SK-N-SH (cell line): Measurements from ENCODE around the gene PDK2. TPM values are rescaled to one million over a fixed set of nuclear protein-coding genes. Genes with fewer than 3 reads are reported as not detected.

Source experiments
- CTCF ChIA-PET: fragments of 300-600, 350-600 bp; formaldehyde crosslinking; extraction: SDS; loops from one replicate; lab custom pipeline; 2021; lab: Yijun Ruan, JAX
- POLR2A ChIA-PET: fragments of 350-600 bp; sonication (Branson Sonifier 250); formaldehyde crosslinking; extraction: SDS; loops from one replicate; lab custom pipeline; 2020; ENCODE audit warnings: antibody characterized with exemption, inconsistent platforms; lab: Yijun Ruan, JAX
- DNase-seq: peaks from one replicate; pipeline ENCODE4 v3.0.0; 2012
- H2AFZ ChIP-seq: fragments of 200-600 bp; sonication (generic); 2 replicates; pipeline ENCODE4 v1.8.1; 2016; ENCODE audit warnings: antibody characterized with exemption, mild to moderate bottlenecking, low read depth
- H3F3A ChIP-seq: fragments of 200-600 bp; sonication (generic); replicated peaks from 2 replicates; pipeline ENCODE3; 2016; ENCODE audit warnings: antibody characterized with exemption, mild to moderate bottlenecking; ENCODE audit not compliant: insufficient read depth
- H3K27ac ChIP-seq, 2 experiments: fragments of 200-500 bp in 1 of 2; fragments of 200-600 bp in 1 of 2; sonication (Bioruptor generic) in 1 of 2; sonication (generic), shearing (Covaris generic) in 1 of 2; 2 replicates each; pipeline versions ENCODE4 v1.5.1 to v1.6.1; 2014 to 2016; ENCODE audit warnings: low read depth in 2 of 2, inconsistent platforms in 1 of 2, low read length in 1 of 2, mild to moderate bottlenecking in 1 of 2, mixed read lengths in 1 of 2
- H3K27me3 ChIP-seq: fragments of 200-600 bp; sonication (generic), shearing (Covaris generic); 2 replicates; pipeline ENCODE4 v1.6.1; 2016; ENCODE audit warnings: mixed run types; ENCODE audit not compliant: insufficient read depth
- H3K36me3 ChIP-seq, 2 experiments: fragments of 200-500 bp in 1 of 2; fragments of 200-600 bp in 1 of 2; sonication (Bioruptor generic) in 1 of 2; sonication (generic) in 1 of 2; replicated peaks in 1 of 2; 2 replicates each; pipeline versions ENCODE3 to v1.5.1; 2014 to 2016; ENCODE audit warnings: low read length in 1 of 2, mild to moderate bottlenecking in 1 of 2; ENCODE audit not compliant: insufficient read depth in 2 of 2, control insufficient read depth in 1 of 2
- H3K4me1 ChIP-seq, 2 experiments: fragments of 200-500 bp in 1 of 2; fragments of 200-600 bp in 1 of 2; sonication (Bioruptor generic) in 1 of 2; sonication (generic), shearing (Covaris generic) in 1 of 2; 2 replicates each; pipeline versions ENCODE4 v1.5.1 to v1.6.1; 2014 to 2016; ENCODE audit warnings: low read depth in 1 of 2, low read length in 1 of 2, mixed run types in 1 of 2; ENCODE audit not compliant: insufficient read depth in 2 of 2, control insufficient read depth in 1 of 2
- H3K4me2 ChIP-seq: fragments of 200-600 bp; sonication (generic), shearing (Covaris generic); 2 replicates; pipeline ENCODE4 v1.6.1; 2017; ENCODE audit warnings: mixed run types
- H3K4me3 ChIP-seq, 2 experiments: fragments of 200-500 bp in 1 of 2; fragments of 200-600 bp in 1 of 2; sonication (Bioruptor generic) in 1 of 2; sonication (generic), shearing (Covaris generic) in 1 of 2; 2 replicates each; pipeline versions ENCODE4 v1.5.1 to v1.8.1; 2014 to 2016; ENCODE audit warnings: low read depth in 2 of 2, inconsistent platforms in 1 of 2, low read length in 1 of 2, mild to moderate bottlenecking in 1 of 2, mixed read lengths in 1 of 2, moderate library complexity in 1 of 2
- H3K79me2 ChIP-seq: fragments of 200-600 bp; sonication (generic); 2 replicates; pipeline ENCODE4 v1.8.1; 2017; ENCODE audit warnings: mild to moderate bottlenecking; ENCODE audit not compliant: insufficient read depth
- H3K9ac ChIP-seq: fragments of 200-600 bp; sonication (generic); 2 replicates; pipeline ENCODE4 v1.6.1; 2017; ENCODE audit warnings: mixed run types
- H3K9me2 ChIP-seq: fragments of 200-600 bp; sonication (generic); 2 replicates; pipeline ENCODE4 v1.6.1; 2017; ENCODE audit warnings: mixed run types
- H3K9me3 ChIP-seq: fragments of 200-600 bp; sonication (generic); 2 replicates; pipeline ENCODE4 v1.6.1; 2017; ENCODE audit warnings: mixed run types, mild to moderate bottlenecking, moderate library complexity
- H4K20me1 ChIP-seq: fragments of 200-600 bp; sonication (generic); 2 replicates; pipeline ENCODE4 v1.6.1; 2017; ENCODE audit warnings: mild to moderate bottlenecking, mixed run types; ENCODE audit not compliant: insufficient read depth
- CHD2 ChIP-seq: fragments of 150-350 bp; IDR thresholded peaks from 2 replicates; pipeline ENCODE4 v1.6.1; 2018; ENCODE audit warnings: low read length; ENCODE audit not compliant: partially characterized antibody
- EP300 ChIP-seq, 2 experiments: IDR thresholded peaks; 2 replicates each; pipeline versions ENCODE4 v1.4.0 to v1.6.1; 2012; ENCODE audit warnings: borderline replicate concordance in 1 of 2, low read depth in 1 of 2, low read length in 1 of 2
- GABPA ChIP-seq: IDR thresholded peaks from 2 replicates; pipeline ENCODE4 v1.4.0; 2012; ENCODE audit warnings: low read depth, mild to moderate bottlenecking
- MAX ChIP-seq: IDR thresholded peaks from 2 replicates; pipeline ENCODE4 v1.4.0; 2012; ENCODE audit warnings: low read depth
- MXI1 ChIP-seq: IDR thresholded peaks from 2 replicates; pipeline ENCODE4 v1.6.1; 2012; ENCODE audit warnings: mild to moderate bottlenecking, low read depth, low read length, improper control_type of control experiment
- POLR2AphosphoS5 ChIP-seq: IDR thresholded peaks from 2 replicates; pipeline ENCODE4 v1.6.1; 2012; ENCODE audit warnings: low read depth, low read length
- RXRA ChIP-seq: IDR thresholded peaks from 2 replicates; pipeline ENCODE4 v1.4.0; 2012; ENCODE audit warnings: low read depth, mild to moderate bottlenecking, borderline replicate concordance
- WGBS: methylation state at CpG from one replicate; pipeline ENCODE4 v1.1.6; 2017; ENCODE audit warnings: low lambda C conversion rate; 5-methylcytosine and 5-hydroxymethylcytosine counted together
- polyA plus RNA-seq, 3 experiments: library from polyadenylated mRNA; depleted of rRNA; stranded (reverse); fragments of >200 nt; gene quantifications; 2 replicates each; pipeline ENCODE4 v1.2.3, GENCODE V29; 2012

The PDK2 gene
- polyA plus RNA-seq, 1 of the 3 experiments (the other 2 are of a cell fraction) = 124 TPM

DNA sequence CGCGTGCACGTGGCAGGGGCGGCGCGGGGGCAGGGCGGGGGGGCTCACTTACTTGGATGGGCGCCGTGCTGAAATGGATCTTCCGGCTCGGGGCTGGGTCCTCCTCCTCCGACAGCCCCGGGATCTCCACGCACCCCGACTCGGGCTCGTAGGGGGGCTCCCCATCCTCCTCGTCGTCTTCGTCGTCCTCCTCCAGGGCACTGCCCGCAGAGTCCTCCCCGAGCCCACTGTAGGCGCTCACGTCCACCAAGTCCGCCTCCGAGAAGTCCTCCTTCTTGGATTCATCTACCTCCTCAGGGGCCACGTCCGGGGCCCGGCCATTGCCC lies 53.9 kb downstream of the PDK2 start:
- Histone ChIP-seq H3F3A (peaks cover 24% of the 10 kb centered on the region), H3K9ac (peak overlapping the region; percentile 92), H3K4me2 (peak overlapping the region; percentile 97), H3K4me1 (peaks cover 27 to 56% of the 10 kb centered on the region in 2 experiments; a peak in 3 of 4 replicates), H3K36me3 (peaks cover 15 to 18% of the 10 kb centered on the region in 2 experiments), H3K27me3 (no peaks in the 10 kb centered on the region), H3K9me2 (no peaks in the 10 kb centered on the region), H3K4me3 (peak overlapping the region; percentile 66 to 81), H3K27ac (peak overlapping the region; percentile 54 to 86), H3K9me3 (no peaks in the 10 kb centered on the region), H2AFZ (no peak overlapping the region), H3K79me2 (peaks cover 66% of the 10 kb centered on the region), H4K20me1 (peaks cover 53% of the 10 kb centered on the region)
- no peak for DNase-seq
- ChIA-PET CTCF (interaction anchor here (0.7 to 12.8 kb wide), 12 partner anchors 11 to 61 kb away, joined by 3 to 169 read pairs (median 15); partner anchors contain the start of genes COL1A1 and SAMD14), POLR2A (interaction anchor here (1.3 kb wide), 1 partner anchor 16 kb away, joined by 3 read pairs; no protein-coding TSS in a partner anchor)
- TF ChIP-seq CHD2 = peak; percentile 13
- TF ChIP-seq RXRA = no peak
- WGBS = 5% methylated on average over 12 of the region's 30 CpGs

- peak overlapping the region; percentile 54 to 86 for H3K27ac ChIP-seq
- H4K20me1 ChIP-seq = peaks cover 46% of the 10 kb centered on the region
- H3K9me2 ChIP-seq = no peaks in the 10 kb centered on the region
- peaks cover 19% of the 10 kb centered on the region for H3F3A ChIP-seq
- peak overlapping the region; percentile 66 to 81 for H3K4me3 ChIP-seq
- POLR2A ChIA-PET = interaction anchor here (0.8 to 1.3 kb wide), 6 partner anchors 9 to 28 kb away, joined by 3 to 5 read pairs (median 4); no protein-coding TSS in a partner anchor
- CTCF ChIA-PET = interaction anchor here (0.7 to 12.8 kb wide), 18 partner anchors 12 to 148 kb away, joined by 3 to 169 read pairs (median 6); partner anchors contain the start of genes COL1A1 and SAMD14
- H2AFZ ChIP-seq = no peak overlapping the region
- peak; percentile 84 for DNase-seq
- 4% methylated on average over 45 of the region's 123 CpGs for WGBS
- peaks cover 30 to 63% of the 10 kb centered on the region in 2 experiments; a peak in 3 of 4 replicates for H3K4me1 ChIP-seq
- H3K36me3 ChIP-seq = peaks cover 11 to 12% of the 10 kb centered on the region in 2 experiments
- peak overlapping the region; percentile 97 for H3K4me2 ChIP-seq
- H3K9ac ChIP-seq = peak overlapping the region; percentile 92
- TF ChIP-seq POLR2AphosphoS5 (no peak), GABPA (peak; percentile 34; the same call in 1 of the 2 replicates), MAX (peak; percentile 55; the same call in 1 of the 2 replicates), MXI1 (peak; percentile 54), EP300 (IDR thresholded peaks at IDR 0.05; ENCODE audit: borderline replicate concordance in 1 of 2, low read depth in 1 of 2, low read length in 1 of 2) (0 out of 4 replicates have a peak, but pooled peaks of 1 of the 2 experiments have one; percentile 9)
- no peaks in the 10 kb centered on the region for H3K9me3 ChIP-seq
- peaks cover 60% of the 10 kb centered on the region for H3K79me2 ChIP-seq
- no peaks in the 10 kb centered on the region for H3K27me3 ChIP-seq
Observed at GRCh38 chr17:50149417-50150353, 54.5 kb downstream of the PDK2 start.
